WTC11 (cell line): Measurements from ENCODE around the gene TMEM243. TPM values are rescaled to one million over a fixed set of nuclear protein-coding genes. Genes with fewer than 3 reads are reported as not detected.

ENCODE experiments used
- ATAC-seq: fragments of 200-7000 bp; cut with Tn5 transposase; 2 replicates; pipeline ENCODE4 v1.10.0; 2021; ENCODE audit warnings: mild to moderate bottlenecking, moderate library complexity
- CTCF ChIA-PET: fragments of 300-600 bp; sonication (Branson Sonifier 250); formaldehyde crosslinking; loops from one replicate; lab custom pipeline; 2021; ENCODE audit warnings: antibody characterized with exemption; lab: Charles Lee
- POLR2A ChIA-PET: fragments of 350-600 bp; sonication (Branson Sonifier 250); formaldehyde crosslinking; loops from one replicate; lab custom pipeline; 2021; ENCODE audit warnings: antibody characterized with exemption; lab: Charles Lee
- DNase-seq: peaks from one replicate; pipeline ENCODE4 v3.0.0; 2021; ENCODE audit warnings: low spot score
- H3K27ac Mint-ChIP-seq: 2 replicates; pipeline ENCODE4 v1.8.0; 2021; ENCODE audit warnings: mixed read lengths
- H3K27me3 Mint-ChIP-seq: 2 replicates; pipeline ENCODE4 v1.8.0; 2021; ENCODE audit warnings: low read depth, mild to moderate bottlenecking, moderate library complexity, mixed read lengths
- H3K36me3 Mint-ChIP-seq: 2 replicates; pipeline ENCODE4 v1.8.0; 2021; ENCODE audit warnings: mixed read lengths
- H3K4me1 Mint-ChIP-seq: 2 replicates; pipeline ENCODE4 v1.8.0; 2022; ENCODE audit warnings: mixed read lengths
- H3K4me3 Mint-ChIP-seq: 2 replicates; pipeline ENCODE4 v1.8.0; 2021; ENCODE audit warnings: mild to moderate bottlenecking, moderate library complexity, mixed read lengths
- H3K9me3 Mint-ChIP-seq: 2 replicates; pipeline ENCODE4 v1.8.0; 2021; ENCODE audit warnings: mixed read lengths
- ATF2 ChIP-seq: sonication (generic); formaldehyde crosslinking; IDR thresholded peaks from 2 replicates; pipeline ENCODE4 v1.8.1; 2022; ENCODE audit warnings: low read depth, missing genetic modification reagents, borderline replicate concordance
- ATF6 ChIP-seq: sonication (generic); formaldehyde crosslinking; IDR thresholded peaks from 2 replicates; pipeline ENCODE4 v1.8.1; 2023; ENCODE audit warnings: mild to moderate bottlenecking, missing genetic modification reagents
- CBFB ChIP-seq: sonication (generic); formaldehyde crosslinking; IDR thresholded peaks from 2 replicates; pipeline ENCODE4 v1.8.1; 2022; ENCODE audit warnings: mild to moderate bottlenecking, low read depth, missing genetic modification reagents
- CREM ChIP-seq: sonication (generic); formaldehyde crosslinking; IDR thresholded peaks from 2 replicates; pipeline ENCODE4 v1.8.1; 2022; ENCODE audit warnings: mild to moderate bottlenecking, missing genetic modification reagents, moderate library complexity
- E2F4 ChIP-seq: sonication (generic); formaldehyde crosslinking; IDR thresholded peaks from 2 replicates; pipeline ENCODE4 v1.8.1; 2022; ENCODE audit warnings: low read depth, mild to moderate bottlenecking, moderate library complexity, missing genetic modification reagents, borderline replicate concordance
- E2F5 ChIP-seq: sonication (generic); formaldehyde crosslinking; IDR thresholded peaks from 2 replicates; pipeline ENCODE4 v1.8.1; 2022; ENCODE audit warnings: mild to moderate bottlenecking, moderate library complexity, missing genetic modification reagents
- EMX1 ChIP-seq: fragments of 250-450 bp; sonication (Bioruptor Pico); IDR thresholded peaks from 2 replicates; pipeline ENCODE4 v1.8.0; 2021; ENCODE audit warnings: mild to moderate bottlenecking
- FOXP4 ChIP-seq: sonication (generic); formaldehyde crosslinking; IDR thresholded peaks from 2 replicates; pipeline ENCODE4 v1.8.0; 2022; ENCODE audit warnings: mild to moderate bottlenecking, missing genetic modification reagents
- HMGA2 ChIP-seq: fragments of 250-450 bp; sonication (Bioruptor Pico); IDR thresholded peaks from 2 replicates; pipeline ENCODE4 v1.4.0; 2021; ENCODE audit warnings: mild to moderate bottlenecking, moderate library complexity
- JUN ChIP-seq: sonication (generic); formaldehyde crosslinking; IDR thresholded peaks from 2 replicates; pipeline ENCODE4 v1.8.0; 2023; ENCODE audit warnings: mild to moderate bottlenecking, missing genetic modification reagents
- MAX ChIP-seq: sonication (generic); formaldehyde crosslinking; IDR thresholded peaks from 2 replicates; pipeline ENCODE4 v1.8.0; 2022; ENCODE audit warnings: mild to moderate bottlenecking, missing genetic modification reagents
- MXD4 ChIP-seq: fragments of 250-450 bp; sonication (Bioruptor Pico); IDR thresholded peaks from 2 replicates; pipeline ENCODE4 v1.8.0; 2021; ENCODE audit warnings: mild to moderate bottlenecking, moderate library complexity, borderline replicate concordance
- NFE2L1 ChIP-seq: sonication (generic); formaldehyde crosslinking; IDR thresholded peaks from 2 replicates; pipeline ENCODE4 v1.8.1; 2023; ENCODE audit warnings: missing genetic modification reagents
- NR2C2 ChIP-seq: sonication (generic); formaldehyde crosslinking; IDR thresholded peaks from 2 replicates; pipeline ENCODE4 v1.8.0; 2022; ENCODE audit warnings: mild to moderate bottlenecking, missing genetic modification reagents
- NR3C1 ChIP-seq: sonication (generic); formaldehyde crosslinking; conservative IDR thresholded peaks from 2 replicates; pipeline ENCODE4 v1.8.1; 2023; ENCODE audit warnings: low read depth, mild to moderate bottlenecking, missing genetic modification reagents
- PRRX2 ChIP-seq: fragments of 250-450 bp; sonication (Bioruptor Pico); IDR thresholded peaks from 2 replicates; pipeline ENCODE4 v1.8.0; 2021; ENCODE audit warnings: mild to moderate bottlenecking
- SMAD3 ChIP-seq: sonication (generic); formaldehyde crosslinking; IDR thresholded peaks from 2 replicates; pipeline ENCODE4 v1.8.0; 2022; ENCODE audit warnings: missing genetic modification reagents, mild to moderate bottlenecking, borderline replicate concordance
- STAT6 ChIP-seq: sonication (generic); formaldehyde crosslinking; conservative IDR thresholded peaks from 2 replicates; pipeline ENCODE4 v1.8.1; 2023; ENCODE audit warnings: mild to moderate bottlenecking, low read depth, missing genetic modification reagents, moderate library complexity
- TEAD1 ChIP-seq: sonication (generic); formaldehyde crosslinking; IDR thresholded peaks from 2 replicates; pipeline ENCODE4 v1.8.0; 2022; ENCODE audit warnings: mild to moderate bottlenecking, missing genetic modification reagents
- ZNF138 ChIP-seq: sonication (generic); formaldehyde crosslinking; conservative IDR thresholded peaks from 2 replicates; pipeline ENCODE4 v1.8.1; 2022; ENCODE audit warnings: mild to moderate bottlenecking, moderate library complexity, missing genetic modification reagents
- ZNF219 ChIP-seq: sonication (generic); formaldehyde crosslinking; IDR thresholded peaks from 2 replicates; pipeline ENCODE4 v1.8.0; 2023; ENCODE audit warnings: missing genetic modification reagents, mild to moderate bottlenecking, borderline replicate concordance
- ZNF281 ChIP-seq: sonication (generic); formaldehyde crosslinking; IDR thresholded peaks from 2 replicates; pipeline ENCODE4 v1.8.0; 2023; ENCODE audit warnings: mild to moderate bottlenecking, missing genetic modification reagents
- ZNF416 ChIP-seq: fragments of 250-450 bp; sonication (Bioruptor Pico); IDR thresholded peaks from 2 replicates; pipeline ENCODE4 v1.9.0; 2021; ENCODE audit warnings: mild to moderate bottlenecking, inconsistent platforms
- total RNA-seq: library from RNA; stranded (reverse); gene quantifications from 3 replicates; pipeline ENCODE4 v1.2.3, GENCODE V29; 2021

TMEM243 gene
- total RNA-seq, 1 experiment from 2014 or later = 29.0 TPM

- DNase-seq (peak; percentile 92), ATAC-seq (peak; percentile 89)
- H3K27me3 Mint-ChIP-seq = no peaks in the 10 kb centered on the region
- H3K9me3 Mint-ChIP-seq = no peaks in the 10 kb centered on the region
- H3K4me1 Mint-ChIP-seq = peaks cover 49% of the 10 kb centered on the region
- ChIA-PET POLR2A (interaction anchor here (0.6 to 2.1 kb wide), 22 partner anchors 10 to 944 kb away, joined by 3 to 24 read pairs (median 4); partner anchors contain the start of genes ELAPOR2 and TMEM243), CTCF (interaction anchor here (0.8 to 1.4 kb wide), 8 partner anchors 9 to 1017 kb away, joined by 3 to 10 read pairs (median 4); partner anchors contain the start of genes ELAPOR2 and TMEM243)
- peak within 1 kb of the TSS; percentile 99 for H3K27ac Mint-ChIP-seq
- H3K4me3 Mint-ChIP-seq = peak within 1 kb of the TSS; percentile 94
- peaks cover 10% of the 10 kb centered on the region for H3K36me3 Mint-ChIP-seq
- peak; percentile 80 for TF ChIP-seq MAX
- peak; percentile 95 for TF ChIP-seq CREM
- no peak for TF ChIP-seq CBFB (CRISPR knock-in tag)
- TF ChIP-seq ZNF281 (CRISPR knock-in tag) = no peak
- TF ChIP-seq TEAD1 (CRISPR knock-in tag) = peak; percentile 78; the same call in 1 of the 2 replicates
- TF ChIP-seq NR2C2 (CRISPR knock-in tag) = peak; percentile 48; the same call in 1 of the 2 replicates
- peak; percentile 52; the same call in 1 of the 2 replicates for TF ChIP-seq JUN (CRISPR knock-in tag)
- no peak for TF ChIP-seq ZNF138 (CRISPR knock-in tag)
- TF ChIP-seq MXD4 (CRISPR knock-in tag) = no peak
- no peak for TF ChIP-seq ZNF416
- no peak for TF ChIP-seq HMGA2 (CRISPR knock-in tag)
- no peak for TF ChIP-seq EMX1
- TF ChIP-seq PRRX2 = no peak
- TF ChIP-seq NFE2L1 (CRISPR knock-in tag) = peak; percentile 74; the same call in 1 of the 2 replicates
- TF ChIP-seq E2F4 (CRISPR knock-in tag) = peak; percentile 76; the same call in 1 of the 2 replicates
- peak; percentile 95 for TF ChIP-seq E2F5 (CRISPR knock-in tag)
- no peak for TF ChIP-seq ZNF219 (CRISPR knock-in tag)
- no peak for TF ChIP-seq STAT6 (CRISPR knock-in tag)
- TF ChIP-seq ATF2 = no peak
- TF ChIP-seq ATF6 (CRISPR knock-in tag) = no peak
- TF ChIP-seq SMAD3 (CRISPR knock-in tag) = peak; percentile 55; the same call in 1 of the 2 replicates
- no peak for TF ChIP-seq NR3C1 (CRISPR knock-in tag)
- peak; percentile 38; the same call in 1 of the 2 replicates for TF ChIP-seq FOXP4
Observed at GRCh38 chr7:87152112-87152896, 67.2 kb downstream of the TMEM243 start, which contains the start of gene DMTF1. Gene DMTF1 (plus strand): TSS chr7:87152453. CDS start chr7:87164942, 12,489 bp downstream.
